Osteoblast (primary cell): Measurements from ENCODE around the gene APBA2. TPM values are rescaled to one million over a fixed set of nuclear protein-coding genes. Genes with fewer than 3 reads are reported as not detected.

Experiments used
- DNase-seq: peaks from one replicate; pipeline ENCODE4 v3.0.0; 2011; ENCODE audit warnings: low spot score, mixed read lengths; ENCODE audit not compliant: insufficient read length; ENCODE audit errors: missing footprints
- H2AFZ ChIP-seq: 2 replicates; pipeline ENCODE4 v1.6.0; 2011; ENCODE audit warnings: mild to moderate bottlenecking, low read length
- H3K27ac ChIP-seq: 2 replicates; pipeline ENCODE4 v1.5.1; 2011; ENCODE audit warnings: mild to moderate bottlenecking, low read depth, low read length, moderate library complexity
- H3K27me3 ChIP-seq: 2 replicates; pipeline ENCODE4 v1.6.0; 2012; ENCODE audit warnings: mild to moderate bottlenecking, control low read depth, inconsistent platforms, low read length, moderate library complexity; ENCODE audit not compliant: insufficient read depth
- H3K36me3 ChIP-seq: 2 replicates; pipeline ENCODE4 v1.5.1; 2011; ENCODE audit warnings: mild to moderate bottlenecking, low read length, control low read depth, moderate library complexity; ENCODE audit not compliant: insufficient read depth
- H3K4me1 ChIP-seq: 2 replicates; pipeline ENCODE4 v1.5.1; 2011; ENCODE audit warnings: mild to moderate bottlenecking, low read length, control low read depth, moderate library complexity; ENCODE audit not compliant: insufficient read depth
- H3K4me2 ChIP-seq: 2 replicates; pipeline ENCODE4 v1.6.0; 2011; ENCODE audit warnings: mild to moderate bottlenecking, low read length; ENCODE audit not compliant: insufficient read depth
- H3K4me3 ChIP-seq: fragments of 200-600 bp; sonication (generic); 3 replicates; pipeline ENCODE4 v1.5.1; 2012; ENCODE audit warnings: mild to moderate bottlenecking, low read length, inconsistent platforms; ENCODE audit not compliant: insufficient read depth
- H3K79me2 ChIP-seq: 2 replicates; pipeline ENCODE4 v1.6.0; 2012; ENCODE audit warnings: mild to moderate bottlenecking, low read length, control low read depth, inconsistent platforms; ENCODE audit not compliant: insufficient read depth
- H3K9me3 ChIP-seq: 2 replicates; pipeline ENCODE4 v1.5.1; 2011; ENCODE audit warnings: low read depth, low read length, control low read depth
- H4K20me1 ChIP-seq: 2 replicates; pipeline ENCODE4 v1.6.0; 2012; ENCODE audit warnings: mild to moderate bottlenecking, low read length, control low read depth; ENCODE audit not compliant: insufficient read depth
- total RNA-seq: library from RNA; depleted of rRNA; stranded (reverse); fragments of >200 nt; gene quantifications from 2 replicates; pipeline ENCODE4 v1.2.3, GENCODE V29; 2012
- TF ChIP-seq, protein P1 (sequence below): IDR thresholded peaks from 2 replicates; pipeline ENCODE4 v1.5.1; 2011; ENCODE audit warnings: mild to moderate bottlenecking, low read depth, low read length, moderate library complexity; ENCODE audit errors: extremely low read depth

Gene APBA2
- total RNA-seq, 1 donor: 6.2 TPM

DNA sequence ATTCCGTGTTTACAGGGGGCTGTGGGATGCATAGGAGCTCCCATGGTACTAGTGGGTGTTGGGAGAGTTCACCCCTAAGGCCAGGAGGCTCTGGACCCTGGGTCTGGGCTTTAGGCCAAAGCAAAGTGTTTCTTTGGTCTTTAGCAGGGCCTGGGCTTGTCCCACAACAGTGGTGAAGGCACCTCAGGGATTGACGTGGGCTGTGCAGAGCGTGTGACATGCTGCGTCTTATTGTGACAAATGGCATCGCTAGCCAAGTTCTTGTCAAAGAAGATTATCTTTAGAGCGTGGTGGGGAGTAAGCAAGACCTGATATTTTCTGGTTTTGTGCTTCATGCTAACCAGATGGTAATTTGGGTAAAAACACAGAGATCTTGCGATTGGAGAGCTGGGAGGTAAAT lies 170.1 kb downstream of the APBA2 start:
- Histone ChIP-seq H3K79me2 (no peaks in the 10 kb centered on the region), H2AFZ (no peak overlapping the region), H3K4me3 (no peak overlapping the region), H3K4me1 (no peaks in the 10 kb centered on the region), H3K36me3 (no peaks in the 10 kb centered on the region), H3K9me3 (no peaks in the 10 kb centered on the region), H3K27me3 (no peaks in the 10 kb centered on the region), H4K20me1 (peaks cover 1% of the 10 kb centered on the region), H3K4me2 (no peak overlapping the region), H3K27ac (no peak overlapping the region)
- TF ChIP-seq, protein P1, sequence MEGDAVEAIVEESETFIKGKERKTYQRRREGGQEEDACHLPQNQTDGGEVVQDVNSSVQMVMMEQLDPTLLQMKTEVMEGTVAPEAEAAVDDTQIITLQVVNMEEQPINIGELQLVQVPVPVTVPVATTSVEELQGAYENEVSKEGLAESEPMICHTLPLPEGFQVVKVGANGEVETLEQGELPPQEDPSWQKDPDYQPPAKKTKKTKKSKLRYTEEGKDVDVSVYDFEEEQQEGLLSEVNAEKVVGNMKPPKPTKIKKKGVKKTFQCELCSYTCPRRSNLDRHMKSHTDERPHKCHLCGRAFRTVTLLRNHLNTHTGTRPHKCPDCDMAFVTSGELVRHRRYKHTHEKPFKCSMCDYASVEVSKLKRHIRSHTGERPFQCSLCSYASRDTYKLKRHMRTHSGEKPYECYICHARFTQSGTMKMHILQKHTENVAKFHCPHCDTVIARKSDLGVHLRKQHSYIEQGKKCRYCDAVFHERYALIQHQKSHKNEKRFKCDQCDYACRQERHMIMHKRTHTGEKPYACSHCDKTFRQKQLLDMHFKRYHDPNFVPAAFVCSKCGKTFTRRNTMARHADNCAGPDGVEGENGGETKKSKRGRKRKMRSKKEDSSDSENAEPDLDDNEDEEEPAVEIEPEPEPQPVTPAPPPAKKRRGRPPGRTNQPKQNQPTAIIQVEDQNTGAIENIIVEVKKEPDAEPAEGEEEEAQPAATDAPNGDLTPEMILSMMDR: no peak
- no peak for DNase-seq

DNA sequence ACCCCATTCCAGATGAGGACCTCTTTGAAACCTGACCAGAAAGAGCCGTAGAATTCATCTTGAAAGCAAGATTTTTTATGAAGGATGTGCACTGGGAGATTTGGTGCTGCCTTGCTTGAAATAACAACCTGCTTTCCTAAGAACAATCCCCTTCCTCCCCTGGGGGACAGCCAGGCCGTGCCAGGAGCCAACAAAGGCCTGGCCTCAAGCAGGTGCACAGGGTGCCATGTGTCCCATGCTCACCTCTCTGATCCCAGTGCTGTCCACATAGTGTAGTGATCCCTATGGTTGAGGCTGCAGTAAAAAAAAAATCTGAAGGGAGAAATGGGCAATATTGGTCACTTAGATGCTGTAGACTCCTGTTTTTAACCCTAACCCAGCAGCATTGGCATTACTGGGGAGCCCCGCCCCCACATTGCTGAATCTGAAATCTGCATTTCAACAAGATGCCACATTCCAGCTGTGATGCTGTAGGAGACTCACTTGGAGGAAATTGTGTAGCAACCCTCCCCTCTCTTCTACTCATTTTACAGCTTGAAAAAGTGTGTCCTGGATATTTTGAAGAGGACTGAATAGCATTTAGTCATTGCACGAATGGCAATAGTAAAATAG lies 171.2 kb downstream of the APBA2 start:
- no peaks in the 10 kb centered on the region for H3K9me3 ChIP-seq
- no peaks in the 10 kb centered on the region for H4K20me1 ChIP-seq
- DNase-seq: no peak
- no peaks in the 10 kb centered on the region for H3K36me3 ChIP-seq
- H2AFZ ChIP-seq: no peak overlapping the region
- no peak overlapping the region for H3K27ac ChIP-seq
- no peaks in the 10 kb centered on the region for H3K27me3 ChIP-seq
- H3K4me3 ChIP-seq: no peak overlapping the region
- no peaks in the 10 kb centered on the region for H3K79me2 ChIP-seq
- H3K4me1 ChIP-seq: no peaks in the 10 kb centered on the region
- no peak overlapping the region for H3K4me2 ChIP-seq
- TF ChIP-seq, protein P1: no peak

DNA sequence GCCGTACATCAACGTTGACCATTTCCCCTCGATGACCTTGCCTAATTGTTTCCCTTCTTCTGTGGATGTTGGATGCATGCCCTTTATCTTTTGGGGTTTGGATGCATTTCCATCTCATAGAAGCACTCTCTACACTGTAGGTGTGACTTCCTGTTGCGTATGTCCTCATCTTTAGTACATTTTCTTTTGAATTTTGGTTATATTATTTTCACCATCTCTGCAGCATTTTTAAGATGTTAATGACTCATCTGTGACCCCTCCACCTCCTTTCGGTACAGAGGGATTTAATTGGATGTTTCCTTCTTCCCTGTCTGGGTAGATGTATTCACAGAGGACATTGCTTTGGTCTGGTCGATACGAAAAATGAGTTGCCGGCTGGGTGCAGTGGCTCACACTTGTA lies 172.1 kb downstream of the APBA2 start:
- no peak for DNase-seq
- Histone ChIP-seq H2AFZ (no peak overlapping the region), H3K4me3 (no peak overlapping the region), H4K20me1 (no peaks in the 10 kb centered on the region), H3K79me2 (no peaks in the 10 kb centered on the region), H3K4me1 (no peaks in the 10 kb centered on the region), H3K36me3 (no peaks in the 10 kb centered on the region), H3K4me2 (no peak overlapping the region), H3K9me3 (no peaks in the 10 kb centered on the region), H3K27ac (no peak overlapping the region), H3K27me3 (no peaks in the 10 kb centered on the region)
- TF ChIP-seq, protein P1: no peak

DNA sequence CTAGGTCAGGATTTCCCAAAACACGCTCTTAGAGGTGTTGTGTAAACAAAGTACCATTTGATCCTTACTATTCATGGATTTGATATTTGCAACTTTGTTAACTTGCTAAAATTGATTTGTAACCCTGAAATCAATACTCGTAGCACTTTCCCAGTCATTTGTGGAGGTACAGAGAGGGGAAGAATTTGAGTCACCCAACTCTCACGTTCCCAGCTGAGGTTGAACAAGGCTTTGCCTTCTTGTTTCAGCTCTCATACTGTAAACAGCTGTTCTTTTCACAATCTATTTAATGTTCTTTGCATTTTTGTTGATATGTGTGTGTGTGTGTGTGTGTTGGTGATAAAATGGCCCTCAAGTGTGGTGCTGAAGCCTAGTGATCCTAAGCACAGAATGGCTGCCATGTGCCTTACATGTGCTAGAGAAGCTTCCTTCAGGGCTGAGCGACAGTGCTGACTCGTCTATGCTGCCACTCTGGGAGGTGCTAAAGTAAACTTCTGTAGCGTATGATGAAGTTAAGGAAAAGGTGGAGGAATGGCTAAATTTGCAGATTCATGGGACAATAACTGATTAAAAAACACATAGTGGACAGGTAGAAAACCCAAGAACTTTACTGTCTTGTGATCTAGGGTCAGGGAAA lies 173.2 kb downstream of the APBA2 start:
- TF ChIP-seq, protein P1: no peak

More for the DNA sequence above, 173.2 kb downstream of the APBA2 start:
- no peak for DNase-seq
- no peak overlapping the region for H2AFZ ChIP-seq
- H3K79me2 ChIP-seq: no peaks in the 10 kb centered on the region
- no peaks in the 10 kb centered on the region for H4K20me1 ChIP-seq
- no peaks in the 10 kb centered on the region for H3K9me3 ChIP-seq
- H3K4me3 ChIP-seq: no peak overlapping the region
- no peak overlapping the region for H3K27ac ChIP-seq
- no peaks in the 10 kb centered on the region for H3K36me3 ChIP-seq
- no peak overlapping the region for H3K4me2 ChIP-seq
- H3K27me3 ChIP-seq: no peaks in the 10 kb centered on the region
- no peaks in the 10 kb centered on the region for H3K4me1 ChIP-seq
